ENCODE measurements around the gene EVX1.

The EVX1 gene

GRCh38 chr7:27205325-27206280 lies 37.0 kb upstream of the EVX1 start:
- DNase-seq: no peak

DNA sequence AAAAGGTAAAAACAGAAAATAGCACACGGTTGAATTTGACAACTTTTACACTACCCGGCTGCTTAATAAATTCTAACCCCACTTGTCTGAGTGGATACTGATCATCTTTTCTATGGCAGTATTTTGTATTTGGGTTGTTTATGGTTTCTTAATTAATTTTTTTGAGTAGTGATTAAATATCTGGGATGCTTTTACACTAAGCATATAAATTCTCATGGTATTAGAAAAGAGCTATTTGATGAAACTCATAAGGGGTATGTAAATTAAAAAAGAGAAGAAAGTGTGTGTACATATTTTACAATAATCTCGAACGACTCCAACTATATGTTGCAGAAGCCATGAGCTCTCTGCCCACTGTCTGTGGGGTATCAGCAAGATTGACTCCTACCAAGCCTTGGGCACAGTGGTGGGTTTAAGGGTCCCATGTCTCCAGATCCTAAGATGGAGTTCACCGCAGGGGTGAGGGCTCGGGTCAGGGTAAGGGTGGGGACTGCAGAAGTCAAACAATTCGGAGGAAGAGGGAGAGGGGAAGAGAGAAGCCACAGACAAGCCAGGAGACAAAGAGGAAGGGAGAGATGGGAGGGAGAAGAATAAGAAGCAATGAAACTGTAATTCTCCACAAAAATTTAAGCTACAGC lies 35.1 kb upstream of the EVX1 start:
- no peak for DNase-seq

DNA sequence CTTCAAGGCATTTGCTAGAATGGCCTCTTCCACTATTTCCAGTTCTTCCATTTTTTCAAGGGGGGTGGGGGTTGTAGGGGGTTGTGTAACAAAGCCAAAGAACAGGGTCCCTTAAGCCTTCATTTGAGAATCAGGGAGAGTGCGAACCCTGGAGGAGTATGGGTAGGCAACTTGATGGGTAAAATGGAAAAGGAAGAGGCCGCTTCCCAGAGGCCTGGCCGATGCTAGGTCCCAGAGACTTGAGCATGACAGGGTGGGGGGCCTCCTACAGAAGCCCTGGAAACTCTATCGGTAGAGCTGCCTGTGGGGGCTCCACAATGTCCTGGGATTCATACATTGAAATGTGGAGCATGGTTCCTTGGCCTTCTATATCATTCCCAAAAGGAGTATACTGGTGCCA lies 33.6 kb upstream of the EVX1 start:
- DNase-seq: no peak

- no peak for DNase-seq
Measured at GRCh38 chr7:27209933-27210440, 32.6 kb upstream of the EVX1 start.

- no peak for DNase-seq
Measured at GRCh38 chr7:27210441-27211083, 32.0 kb upstream of the EVX1 start.

DNA sequence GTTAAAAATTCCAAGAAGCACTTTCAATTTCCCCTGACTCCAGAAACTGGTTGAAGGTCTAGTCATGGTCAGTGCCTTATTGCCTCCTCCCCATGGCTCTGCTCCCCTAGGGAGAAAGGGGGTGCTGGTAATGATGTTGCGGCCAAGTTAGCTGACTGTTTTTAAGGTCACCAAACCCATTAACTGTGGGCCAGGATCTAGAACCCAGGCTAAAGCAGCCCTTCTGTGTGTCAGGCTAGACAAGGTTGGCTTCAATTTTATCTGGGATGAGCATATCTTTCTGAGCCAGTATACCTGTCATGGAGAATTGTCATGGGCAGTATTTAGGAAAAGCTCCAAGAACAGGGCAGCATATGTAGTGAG lies 31.5 kb upstream of the EVX1 start:
- no peak for DNase-seq

DNA sequence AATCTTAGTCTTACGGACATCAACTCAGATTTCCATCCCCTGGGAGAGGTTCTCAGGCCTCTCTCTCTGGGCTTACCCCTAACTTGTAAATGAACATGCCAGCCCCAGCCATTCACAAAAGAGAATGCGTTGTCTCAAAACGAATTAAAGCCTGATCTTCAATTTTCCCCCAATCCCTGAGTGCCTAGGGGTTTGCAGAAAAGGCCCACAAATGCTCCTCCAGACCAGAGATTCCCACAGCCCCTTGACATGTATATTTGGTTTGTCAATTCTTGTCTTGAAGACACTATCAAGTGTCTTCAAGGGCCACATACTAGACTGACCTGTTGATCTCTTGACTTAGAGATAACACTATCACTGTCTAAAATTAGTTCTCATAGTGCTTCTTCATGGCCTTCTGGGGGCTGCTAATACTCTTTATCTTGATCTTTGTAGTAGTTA lies 30.8 kb upstream of the EVX1 start:
- DNase-seq: no peak

DNA sequence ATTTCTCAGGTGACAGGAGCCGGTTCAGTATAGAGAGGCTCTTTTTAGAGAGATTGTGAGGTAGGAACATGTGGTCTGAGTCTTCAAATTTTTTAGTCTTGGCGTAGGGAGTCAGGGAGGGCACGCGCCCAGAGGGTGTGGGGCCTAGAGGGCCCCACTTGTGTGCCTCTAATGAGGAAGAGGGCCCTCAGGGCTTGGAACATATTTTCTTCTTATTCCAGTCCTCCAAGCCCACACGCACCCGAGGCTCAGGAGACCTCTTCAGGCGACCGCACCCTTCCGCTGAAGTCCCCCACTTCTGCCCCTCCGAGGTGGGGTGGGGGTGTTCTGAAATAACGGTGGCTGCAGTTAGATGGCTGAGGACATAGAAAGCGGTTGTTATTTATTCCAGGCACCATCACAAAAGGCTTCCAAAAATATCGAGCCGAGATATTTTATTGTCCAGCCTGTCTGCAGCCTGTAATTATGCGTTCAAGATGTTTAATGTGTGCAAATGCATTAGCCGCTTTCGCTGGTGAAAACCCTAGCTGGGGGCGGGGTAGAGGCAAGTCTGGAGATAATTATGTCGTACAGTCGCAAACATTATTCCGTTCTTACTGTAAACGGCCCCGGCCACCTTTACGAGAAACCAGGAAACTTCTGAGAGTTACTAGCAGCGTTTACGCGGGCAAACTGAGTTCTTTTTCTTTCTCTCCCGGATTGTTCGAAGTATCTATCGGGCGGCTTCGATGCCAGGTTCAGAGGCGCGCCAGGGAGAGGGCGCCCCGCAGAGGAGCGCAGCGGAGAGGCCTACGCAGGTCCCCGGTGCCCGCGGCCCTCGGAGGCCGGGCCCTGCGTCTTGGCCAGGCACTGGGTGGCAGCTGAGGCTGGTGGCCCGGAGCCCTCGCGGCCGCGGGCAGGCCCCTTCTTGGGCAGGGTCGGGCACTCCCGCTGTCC lies 29.8 kb upstream of the EVX1 start:
- DNase-seq: no peak

DNA sequence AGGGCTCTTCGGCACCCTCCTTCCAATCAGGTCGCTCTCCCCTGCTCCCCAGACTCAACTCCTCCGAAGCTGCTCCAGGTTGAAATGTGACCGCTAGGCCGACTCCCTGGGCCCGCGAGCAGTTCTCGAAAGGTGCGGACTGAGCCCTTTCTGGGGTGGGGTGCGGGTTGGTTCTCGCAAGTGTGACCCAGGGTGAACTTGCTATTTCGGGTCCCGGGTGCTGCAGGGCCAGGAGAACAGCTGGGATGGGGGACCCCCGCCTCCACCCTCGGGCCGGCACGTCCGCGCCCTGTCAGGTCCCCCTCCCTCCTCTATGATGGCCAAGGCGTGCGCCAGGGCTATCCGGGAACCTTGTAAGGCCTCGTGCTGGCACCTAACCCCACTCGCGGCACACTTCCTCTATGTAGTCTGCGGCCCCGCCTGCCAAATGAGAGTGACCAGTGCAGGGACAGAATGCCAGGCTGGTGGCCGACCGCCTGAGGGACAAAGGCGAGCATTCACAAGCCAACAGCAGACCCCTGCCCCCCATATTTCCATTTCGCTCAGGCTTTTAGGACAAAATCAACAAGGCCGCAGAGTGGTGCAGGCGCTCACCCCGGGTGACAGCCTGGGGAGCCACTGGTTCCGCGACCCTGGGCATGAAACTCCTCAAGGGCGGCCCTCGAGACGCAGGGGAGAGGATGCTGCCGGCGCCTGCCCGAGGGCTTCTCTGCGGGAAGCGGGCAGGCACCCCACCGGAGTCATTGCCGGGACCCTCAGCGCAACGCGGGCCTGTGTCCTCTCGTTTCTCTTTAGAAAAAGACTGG lies 29.0 kb upstream of the EVX1 start:
- no peak for DNase-seq

DNA sequence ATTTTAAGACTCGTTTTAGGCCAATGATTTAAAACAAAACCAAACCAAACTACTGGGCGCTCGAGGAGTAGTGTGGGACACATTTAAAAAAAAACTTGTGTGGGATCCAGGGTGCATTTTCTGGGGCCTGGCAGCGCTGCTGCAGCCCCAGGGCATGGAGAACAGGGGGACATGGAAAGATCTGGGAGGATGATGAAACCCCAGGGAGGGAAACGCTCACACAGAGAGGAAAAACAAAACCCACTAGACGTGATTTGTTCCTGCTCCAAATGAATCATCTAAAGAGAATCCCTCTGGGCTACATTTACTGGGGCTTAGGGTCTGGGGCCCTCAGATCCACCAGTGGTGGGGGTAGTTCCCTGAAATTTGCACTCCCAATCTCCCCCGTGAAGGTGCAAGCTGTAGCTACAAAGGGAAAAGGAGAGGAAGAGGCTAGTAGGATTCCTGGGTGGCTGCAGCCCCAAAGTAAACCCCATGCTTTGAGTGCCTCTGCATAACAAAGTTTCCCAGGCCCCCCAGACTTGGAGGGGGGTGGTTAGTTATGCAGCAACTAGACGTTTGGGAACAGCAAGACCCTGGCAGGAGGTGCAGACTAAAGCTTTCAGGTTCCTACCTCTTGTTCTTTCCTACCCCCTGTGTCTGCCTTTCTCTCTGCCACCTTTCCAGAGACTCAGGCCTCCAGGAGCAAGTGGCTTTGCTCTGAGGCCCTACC lies 28.2 kb upstream of the EVX1 start:
- no peak for DNase-seq

- no peak for DNase-seq
Measured at GRCh38 chr7:27215356-27215755, 27.2 kb upstream of the EVX1 start.

GRCh38 chr7:27217951-27218350 lies 24.7 kb upstream of the EVX1 start:
- no peak for DNase-seq

- no peak for DNase-seq
Measured at GRCh38 chr7:27219821-27220220, 22.8 kb upstream of the EVX1 start.

DNA sequence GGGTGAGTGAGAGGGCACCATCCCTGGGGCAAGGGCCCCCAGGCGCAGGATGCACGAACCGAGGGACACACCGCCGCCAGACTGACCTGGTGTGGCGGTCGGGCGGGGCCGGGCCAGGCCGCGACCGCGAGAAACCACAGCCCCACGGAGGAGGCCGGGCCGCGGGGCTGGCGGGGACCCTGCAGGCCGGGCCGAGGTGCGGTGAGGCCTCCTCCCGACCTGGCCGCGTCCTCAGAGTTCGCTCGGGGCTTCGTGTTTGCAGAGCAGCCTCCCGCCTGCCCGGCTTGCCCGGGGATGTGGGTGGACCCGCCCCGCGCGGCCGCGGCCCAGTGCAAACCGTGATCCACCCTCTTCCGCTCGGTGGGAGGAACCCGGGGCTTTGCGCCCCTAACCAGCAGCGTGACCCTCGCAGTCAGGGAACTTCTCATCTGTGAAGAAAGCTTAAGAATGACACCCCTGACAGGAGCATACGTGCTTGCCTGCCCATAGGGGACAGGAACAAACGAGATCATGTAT lies 22.1 kb upstream of the EVX1 start:
- DNase-seq: no peak

DNA sequence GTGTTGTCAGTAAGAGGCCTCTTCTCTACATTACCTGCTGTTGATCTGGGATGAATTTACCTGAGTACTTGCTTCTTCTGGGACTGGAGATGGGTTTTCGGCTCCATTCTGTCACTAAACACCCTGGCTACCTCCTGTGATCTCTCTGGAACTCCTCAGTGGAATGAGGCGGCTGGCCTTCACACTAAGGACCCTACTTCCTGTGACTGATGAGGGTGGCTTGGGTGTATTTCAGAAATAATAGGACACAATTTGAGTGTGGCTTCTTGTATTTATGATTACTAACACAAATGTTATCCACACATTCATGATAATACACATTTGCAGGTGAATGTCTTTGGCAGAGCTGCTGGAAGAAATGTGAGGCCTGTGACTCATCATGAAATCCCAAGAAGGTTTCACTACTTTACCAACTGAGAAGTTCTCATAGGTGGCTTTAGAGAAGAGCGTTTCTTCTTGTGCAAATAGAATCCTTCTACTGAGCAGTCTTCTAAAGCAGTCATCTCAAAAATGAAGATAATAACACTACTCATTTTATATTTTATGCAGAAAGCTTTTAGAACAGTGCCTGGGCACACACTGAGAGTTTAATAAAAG lies 21.3 kb upstream of the EVX1 start:
- DNase-seq: no peak

- DNase-seq: no peak
Measured at GRCh38 chr7:27223941-27224575, 18.5 kb upstream of the EVX1 start.

DNA sequence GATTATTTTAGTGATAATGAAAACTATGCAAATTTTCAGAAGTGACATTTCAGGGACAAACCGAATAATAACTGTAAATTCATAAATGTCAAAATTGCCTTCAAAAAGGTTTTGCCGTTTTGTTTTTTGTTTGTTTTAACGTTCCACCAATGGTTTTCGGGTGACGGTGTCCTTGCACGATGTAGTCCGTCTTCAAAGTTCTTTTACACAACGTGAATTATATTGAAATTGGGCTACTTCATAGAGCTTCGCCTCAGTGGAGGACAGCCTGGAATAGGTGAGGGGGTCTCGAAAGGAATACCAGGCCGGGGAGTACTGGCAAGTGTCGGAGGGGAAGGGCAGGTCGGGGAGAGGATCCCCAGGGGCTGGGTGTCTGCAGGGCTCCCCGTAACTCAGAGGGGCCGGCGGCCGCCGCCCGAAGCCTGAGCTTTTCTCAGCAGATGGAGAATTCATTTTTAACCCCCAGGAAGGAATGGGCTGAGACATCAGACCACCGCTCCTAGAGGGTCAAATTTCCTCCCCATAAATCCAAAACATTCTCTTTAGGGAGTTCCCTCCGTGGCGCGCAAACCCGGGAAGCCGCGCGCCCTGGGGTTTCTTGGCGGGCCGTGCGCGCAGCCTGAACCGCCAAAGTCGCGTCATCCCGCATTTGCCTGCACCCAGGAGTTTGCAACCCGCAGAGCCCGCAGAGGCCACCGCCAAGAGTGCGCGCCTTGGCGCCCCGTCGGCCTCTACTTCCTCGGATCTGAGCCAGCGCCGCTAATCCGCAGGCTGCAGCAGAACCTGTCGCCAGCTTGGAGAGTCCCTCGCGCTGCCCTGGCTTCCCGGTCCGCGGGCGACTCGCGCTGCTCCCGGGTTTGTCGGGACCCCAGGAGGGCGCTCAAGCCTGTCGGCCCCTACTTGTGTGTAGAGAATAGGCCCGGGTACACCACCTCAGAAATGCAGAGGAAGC lies 17.3 kb upstream of the EVX1 start:
- no peak for DNase-seq

GRCh38 chr7:27229448-27229847 lies 13.2 kb upstream of the EVX1 start:
- no peak for DNase-seq
